GM23248 (cell line): ENCODE data around the gene PITPNM3. TPM values are rescaled to one million over a fixed set of nuclear protein-coding genes. Genes with fewer than 3 reads are reported as not detected.

ENCODE experiments used
- DNase-seq: peaks from one replicate; pipeline ENCODE4 v3.0.0-alpha.2; 2015
- H2AFZ ChIP-seq: fragments of 200-600 bp; sonication (generic); 2 replicates; pipeline ENCODE4 v1.6.1; 2016; ENCODE audit warnings: antibody characterized with exemption
- H3F3A ChIP-seq: fragments of 200-600 bp; sonication (generic); 2 replicates; pipeline ENCODE4 v1.6.1; 2016; ENCODE audit warnings: mild to moderate bottlenecking, antibody characterized with exemption, mixed run types; ENCODE audit not compliant: insufficient read depth
- H3K27ac ChIP-seq: fragments of 200-600 bp; sonication (generic); 2 replicates; pipeline ENCODE4 v1.5.1; 2016; ENCODE audit warnings: mild to moderate bottlenecking
- H3K27me3 ChIP-seq: fragments of 200-600 bp; sonication (generic); replicated peaks from 2 replicates; pipeline ENCODE4 v1.6.1; 2016; ENCODE audit warnings: mild to moderate bottlenecking; ENCODE audit not compliant: insufficient read depth
- H3K36me3 ChIP-seq: fragments of 200-600 bp; sonication (generic); 2 replicates; pipeline ENCODE4 v1.6.1; 2016; ENCODE audit warnings: low read depth, mild to moderate bottlenecking
- H3K4me1 ChIP-seq: fragments of 200-600 bp; sonication (generic); 2 replicates; pipeline ENCODE4 v1.6.1; 2016; ENCODE audit warnings: mild to moderate bottlenecking; ENCODE audit not compliant: insufficient read depth
- H3K4me2 ChIP-seq: fragments of 200-600 bp; sonication (generic); one replicate; pipeline ENCODE4 v1.6.1; 2016; ENCODE audit warnings: mild to moderate bottlenecking; ENCODE audit not compliant: unreplicated experiment
- H3K4me3 ChIP-seq: fragments of 200-600 bp; sonication (generic); 2 replicates; pipeline ENCODE4 v1.5.1; 2016; ENCODE audit warnings: mild to moderate bottlenecking
- H3K79me2 ChIP-seq: fragments of 200-600 bp; sonication (generic); 2 replicates; pipeline ENCODE4 v1.6.1; 2016; ENCODE audit warnings: mild to moderate bottlenecking; ENCODE audit not compliant: insufficient read depth
- H3K9ac ChIP-seq: fragments of 200-600 bp; sonication (generic); 2 replicates; pipeline ENCODE4 v1.6.1; 2016; ENCODE audit warnings: mild to moderate bottlenecking
- H3K9me2 ChIP-seq: fragments of 200-600 bp; sonication (generic); 2 replicates; pipeline ENCODE4 v1.6.1; 2016; ENCODE audit warnings: mixed run types, mild to moderate bottlenecking, moderate library complexity; ENCODE audit not compliant: insufficient read depth
- H3K9me3 ChIP-seq: fragments of 200-600 bp; sonication (generic); one replicate; pipeline ENCODE4 v1.6.1; 2017; ENCODE audit warnings: low read depth
- H4K20me1 ChIP-seq: fragments of 200-600 bp; sonication (generic); 2 replicates; pipeline ENCODE4 v1.6.0; 2016; ENCODE audit not compliant: insufficient read depth
- EZH2 ChIP-seq: fragments of 200-600 bp; sonication (generic); IDR thresholded peaks from 2 replicates; pipeline ENCODE4 v1.6.1; 2018; ENCODE audit warnings: antibody characterized with exemption, mild to moderate bottlenecking; ENCODE audit not compliant: insufficient read depth, poor library complexity, severe bottlenecking
- EZH2phosphoT487 ChIP-seq: fragments of 200-600 bp; sonication (generic); IDR thresholded peaks from 2 replicates; pipeline ENCODE4 v1.6.1; 2018; ENCODE audit warnings: antibody characterized with exemption, moderate library complexity, mild to moderate bottlenecking, low read depth; ENCODE audit not compliant: insufficient read depth
- WGBS, 2 experiments: methylation state at CpG; one replicate each; pipeline ENCODE4 v1.1.6; 2015 to 2017; ENCODE audit warnings: low lambda C conversion rate in 2 of 2, low coverage in 1 of 2; ENCODE audit errors: missing lambda C conversion rate in 2 of 2; 5-methylcytosine and 5-hydroxymethylcytosine counted together
- in situ Hi-C: fragments of 300-500 bp; cut with MboI; formaldehyde crosslinking; loops from 2 replicates; pipeline ENCODE4 v1.15.0; 2020
- polyA plus RNA-seq: library from polyadenylated mRNA; unstranded; fragments of >200 nt; fragmentation: Nextera tagmentation; extraction: Ambion mirVana; gene quantifications from 2 replicates; pipeline ENCODE4 v1.2.1, GENCODE V29; 2016
- total RNA-seq: library from RNA; depleted of rRNA; stranded (reverse); fragments of >200 nt; shearing (Covaris generic); gene quantifications from 2 replicates; pipeline ENCODE4 v1.2.3, GENCODE V29; 2014

PITPNM3 gene
- total and polyA plus RNA-seq, 2 experiments from 2014 or later = 6.5 to 12.8 TPM

DNA sequence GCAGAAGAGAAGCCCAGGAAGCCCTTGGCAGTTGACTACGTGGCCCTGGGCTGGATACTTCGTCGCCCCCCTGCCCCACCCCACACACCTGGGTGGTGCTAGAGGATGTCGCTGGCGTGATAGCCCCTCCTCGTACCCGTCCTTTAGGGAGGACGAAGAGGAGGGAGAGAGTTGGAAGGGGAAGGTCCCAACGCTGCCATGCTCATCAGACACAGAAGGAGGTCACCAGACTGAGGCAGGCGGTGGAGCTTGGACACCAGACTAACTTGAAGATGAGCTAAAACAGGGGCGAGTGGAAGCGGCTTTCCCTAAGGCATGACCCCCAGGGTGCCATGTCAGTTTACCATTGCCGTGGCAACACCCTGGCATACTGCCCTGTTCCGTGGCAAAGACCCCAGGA lies 132.4 kb downstream of the PITPNM3 start:
- no peak for TF ChIP-seq EZH2
- no peak for TF ChIP-seq EZH2phosphoT487
- 42 to 48% methylated on average over 14 of the region's 14 CpGs for WGBS, 2 experiments
- no peaks in the 10 kb centered on the region for H4K20me1 ChIP-seq
- no peaks in the 10 kb centered on the region for H3K9me2 ChIP-seq
- no peaks in the 10 kb centered on the region for H3K9me3 ChIP-seq
- no peaks in the 10 kb centered on the region for H3K4me1 ChIP-seq
- no peaks in the 10 kb centered on the region for H3K79me2 ChIP-seq
- no peaks in the 10 kb centered on the region for H3F3A ChIP-seq
- H3K27me3 ChIP-seq = no peaks in the 10 kb centered on the region
- DNase-seq = no peak
- no peak overlapping the region for H3K27ac ChIP-seq
- no peak overlapping the region for H3K4me3 ChIP-seq
- no peak overlapping the region for H3K4me2 ChIP-seq
- H3K9ac ChIP-seq = no peak overlapping the region
- H2AFZ ChIP-seq = no peak overlapping the region
- no peaks in the 10 kb centered on the region for H3K36me3 ChIP-seq
- in situ Hi-C loops = loop anchor here (25.0 kb wide), 1 partner anchor 712 kb away; no protein-coding TSS in a partner anchor

DNA sequence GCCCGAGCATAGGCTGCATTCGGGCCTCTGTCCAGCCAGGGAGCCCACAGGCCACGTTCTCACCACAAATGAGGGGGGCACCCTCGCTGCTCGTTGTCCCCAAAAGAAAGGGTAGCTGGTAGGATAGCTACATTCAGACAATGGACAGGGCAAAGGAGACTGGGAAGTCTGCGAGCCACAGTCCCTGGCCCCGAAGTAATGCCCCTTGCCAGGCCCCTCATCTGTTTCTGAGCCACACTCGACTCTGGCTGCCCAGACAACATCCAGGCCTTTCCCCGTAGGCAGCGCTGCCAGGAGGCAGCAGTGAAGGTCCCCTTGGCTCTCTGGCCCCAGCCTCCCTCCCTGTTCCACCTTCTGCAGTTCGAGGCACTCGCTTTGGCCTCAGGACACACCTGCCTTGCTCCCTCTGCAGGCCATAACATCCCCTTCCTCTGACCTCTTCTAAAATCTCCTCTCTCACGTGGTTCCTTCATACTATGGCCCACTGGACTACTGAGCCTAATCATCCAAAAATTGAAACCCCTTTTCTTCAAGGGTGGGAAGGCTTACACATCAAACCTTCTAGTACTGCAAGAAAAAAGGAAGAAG lies 133.6 kb downstream of the PITPNM3 start:
- Histone ChIP-seq H3K9me2 (no peaks in the 10 kb centered on the region), H2AFZ (no peak overlapping the region), H3K79me2 (no peaks in the 10 kb centered on the region), H3K4me2 (no peak overlapping the region), H3K27me3 (no peaks in the 10 kb centered on the region), H3K4me1 (no peaks in the 10 kb centered on the region), H3K27ac (no peak overlapping the region), H4K20me1 (no peaks in the 10 kb centered on the region), H3K36me3 (no peaks in the 10 kb centered on the region), H3K9ac (no peak overlapping the region), H3F3A (no peaks in the 10 kb centered on the region), H3K9me3 (no peaks in the 10 kb centered on the region), H3K4me3 (no peak overlapping the region)
- TF ChIP-seq EZH2 (no peak), EZH2phosphoT487 (no peak)
- in situ Hi-C loops = loop anchor here (25.0 kb wide), 1 partner anchor 710 kb away; no protein-coding TSS in a partner anchor
- no peak for DNase-seq
- 28 to 40% methylated on average over 13 of the region's 13 CpGs for WGBS, 2 experiments

DNA sequence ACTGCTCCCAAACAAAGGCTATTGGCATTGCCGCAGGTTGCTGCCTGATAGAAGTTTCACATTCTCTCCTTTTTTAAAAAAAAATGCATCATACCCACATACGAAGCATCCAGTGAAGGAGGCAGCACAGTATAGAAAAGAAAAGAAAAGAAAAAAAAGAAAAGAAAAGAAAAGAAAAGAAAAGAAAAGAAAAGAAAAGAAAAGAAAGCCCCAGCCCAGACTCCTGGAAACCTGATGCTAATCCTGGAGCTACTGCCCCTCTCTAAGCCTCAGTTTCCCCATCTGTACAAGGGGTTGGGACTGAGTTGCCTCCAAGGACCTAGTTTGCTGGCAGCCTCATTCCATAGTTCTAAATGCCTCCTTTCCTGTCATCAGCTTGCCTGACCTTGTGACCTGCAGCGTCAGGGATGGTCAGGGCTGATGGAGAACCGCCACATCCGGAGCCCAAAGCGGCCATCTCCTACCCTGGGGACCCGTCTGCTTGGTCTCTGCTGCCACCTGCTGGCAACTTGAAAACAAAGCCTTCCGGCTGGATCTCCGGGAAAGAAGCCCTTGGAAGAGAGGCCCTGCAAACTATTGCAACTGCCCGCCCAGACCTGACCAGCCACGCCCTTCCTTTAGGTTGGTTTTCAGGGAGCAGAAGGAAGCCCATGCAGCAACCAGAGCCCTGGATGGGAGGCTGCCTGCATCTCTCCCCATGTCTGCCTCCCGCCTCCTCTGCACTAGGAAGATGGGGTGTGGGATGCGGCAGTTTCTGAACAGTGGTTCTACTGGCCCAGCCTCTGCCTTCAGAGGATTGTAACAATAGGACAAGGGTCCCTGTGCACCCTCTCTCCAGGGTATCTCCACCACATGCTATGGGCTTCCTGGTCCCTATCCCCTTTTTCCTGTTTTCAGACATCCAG lies 134.4 kb downstream of the PITPNM3 start:
- 34% methylated on average over 13 of the region's 13 CpGs for WGBS, 2 experiments
- no peak overlapping the region for H3K9ac ChIP-seq
- no peaks in the 10 kb centered on the region for H3F3A ChIP-seq
- no peak overlapping the region for H2AFZ ChIP-seq
- H3K9me3 ChIP-seq = no peaks in the 10 kb centered on the region
- no peaks in the 10 kb centered on the region for H3K9me2 ChIP-seq
- H3K4me2 ChIP-seq = no peak overlapping the region
- no peaks in the 10 kb centered on the region for H4K20me1 ChIP-seq
- DNase-seq = peak; percentile 83
- no peaks in the 10 kb centered on the region for H3K4me1 ChIP-seq
- in situ Hi-C loops = loop anchor here (25.0 kb wide), 1 partner anchor 710 kb away; no protein-coding TSS in a partner anchor
- no peaks in the 10 kb centered on the region for H3K36me3 ChIP-seq
- no peak overlapping the region for H3K27ac ChIP-seq
- TF ChIP-seq EZH2 (no peak), EZH2phosphoT487 (no peak)
- no peak overlapping the region for H3K4me3 ChIP-seq
- H3K79me2 ChIP-seq = no peaks in the 10 kb centered on the region
- no peaks in the 10 kb centered on the region for H3K27me3 ChIP-seq

DNA sequence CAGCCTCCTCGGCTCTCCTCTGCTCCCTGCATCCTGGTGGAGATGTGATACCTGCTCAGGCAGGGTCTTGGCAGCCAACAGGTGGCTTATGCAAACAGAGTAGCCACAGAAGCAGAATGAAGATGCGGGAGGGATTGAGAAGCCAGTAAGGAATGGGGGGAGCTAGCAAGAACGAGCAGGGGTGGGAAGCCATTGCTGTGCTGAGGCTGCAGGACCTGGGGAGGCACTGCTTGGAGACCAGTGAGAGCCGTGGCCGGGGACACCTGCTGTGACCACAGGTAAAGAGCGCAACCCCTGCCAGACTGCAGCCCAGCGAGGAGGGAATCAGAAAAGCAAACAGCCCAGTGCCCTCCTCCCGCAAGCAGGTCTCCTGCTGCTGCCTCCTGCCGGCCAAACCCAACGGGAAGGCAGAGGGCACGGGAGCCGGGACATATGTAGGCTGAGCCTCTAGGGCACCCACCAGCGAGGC lies 136.1 kb downstream of the PITPNM3 start:
- Histone ChIP-seq H3K4me3 (no peak overlapping the region), H3F3A (no peaks in the 10 kb centered on the region), H2AFZ (no peak overlapping the region), H3K27me3 (0 out of 2 replicates have a peak, but pooled peaks cover 3% of the 10 kb centered on the region), H3K9me2 (no peaks in the 10 kb centered on the region), H3K79me2 (no peaks in the 10 kb centered on the region), H3K9ac (no peak overlapping the region), H3K4me2 (no peak overlapping the region), H3K36me3 (no peaks in the 10 kb centered on the region), H3K4me1 (no peaks in the 10 kb centered on the region), H3K27ac (no peak overlapping the region), H4K20me1 (no peaks in the 10 kb centered on the region), H3K9me3 (no peaks in the 10 kb centered on the region)
- peak; percentile 46 for DNase-seq
- WGBS, 2 experiments = 4 to 7% methylated on average over 12 to 13 of the region's 13 CpGs
- in situ Hi-C loops = loop anchor here (25.0 kb wide), 1 partner anchor 708 kb away; no protein-coding TSS in a partner anchor
- TF ChIP-seq EZH2 (no peak), EZH2phosphoT487 (no peak)
